ENCODE data around the gene TPM1.

The TPM1 gene

DNA sequence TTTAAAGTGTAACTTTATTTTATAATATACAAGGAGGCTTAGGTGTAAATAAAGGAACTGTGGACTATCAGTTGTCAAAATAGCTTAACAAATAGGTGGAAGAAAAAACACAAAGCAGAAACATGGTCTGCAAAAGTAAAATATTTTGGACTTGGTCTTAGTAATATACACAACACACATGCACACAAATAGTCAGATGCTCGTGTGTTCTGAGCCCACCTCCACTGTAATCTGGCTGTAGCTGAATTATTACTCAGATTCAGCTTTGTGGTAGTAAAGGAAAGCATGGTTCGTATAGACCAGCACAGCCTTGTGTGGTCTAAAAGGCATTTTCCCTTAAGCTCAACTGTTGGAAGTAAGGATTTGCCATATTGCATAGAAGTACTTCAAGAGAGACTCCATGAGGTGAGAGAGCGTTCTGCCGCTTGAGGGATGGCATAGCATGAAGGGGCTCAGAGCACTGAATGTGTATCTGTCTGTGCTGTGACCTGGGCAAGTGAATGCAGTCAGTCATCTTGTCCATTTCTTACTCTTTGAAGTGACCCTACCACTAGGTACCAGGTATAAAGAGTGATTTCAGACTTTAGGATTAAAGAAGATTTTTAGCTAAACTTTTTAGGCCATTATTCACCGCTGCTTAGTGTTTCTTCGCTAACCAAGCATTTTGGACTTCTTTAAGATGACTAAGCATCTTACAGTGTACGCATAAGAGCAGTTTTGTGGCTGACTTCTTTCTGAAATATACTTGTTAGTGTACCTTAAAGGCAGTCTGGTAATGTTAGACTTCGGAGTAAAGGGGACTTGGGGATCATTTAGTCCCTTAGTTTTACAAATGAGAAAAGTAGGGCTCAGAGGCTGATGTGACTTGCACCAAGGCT, 15.2 kb downstream of the TPM1 start:
- no peak for DNase-seq

DNA sequence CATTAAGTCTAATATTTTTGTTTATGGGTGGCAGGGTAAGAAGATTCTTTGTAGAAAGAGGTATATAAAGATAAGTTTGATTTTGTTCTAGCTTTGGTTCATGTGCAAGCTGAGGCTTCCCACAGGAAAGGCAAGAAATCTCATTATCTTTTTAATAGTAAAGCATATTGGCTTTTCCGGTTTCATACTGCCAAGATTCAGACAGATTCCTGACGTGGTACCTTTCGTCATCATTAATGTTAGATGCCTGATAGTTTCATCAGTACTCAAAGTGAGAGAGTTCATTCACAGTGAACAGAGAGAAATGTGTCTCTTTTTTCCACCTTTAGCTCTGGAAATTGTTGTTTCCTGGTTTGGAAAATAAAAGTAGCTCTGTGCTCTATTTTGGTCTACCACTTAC, 16.5 kb downstream of the TPM1 start:
- no peak for DNase-seq

DNA sequence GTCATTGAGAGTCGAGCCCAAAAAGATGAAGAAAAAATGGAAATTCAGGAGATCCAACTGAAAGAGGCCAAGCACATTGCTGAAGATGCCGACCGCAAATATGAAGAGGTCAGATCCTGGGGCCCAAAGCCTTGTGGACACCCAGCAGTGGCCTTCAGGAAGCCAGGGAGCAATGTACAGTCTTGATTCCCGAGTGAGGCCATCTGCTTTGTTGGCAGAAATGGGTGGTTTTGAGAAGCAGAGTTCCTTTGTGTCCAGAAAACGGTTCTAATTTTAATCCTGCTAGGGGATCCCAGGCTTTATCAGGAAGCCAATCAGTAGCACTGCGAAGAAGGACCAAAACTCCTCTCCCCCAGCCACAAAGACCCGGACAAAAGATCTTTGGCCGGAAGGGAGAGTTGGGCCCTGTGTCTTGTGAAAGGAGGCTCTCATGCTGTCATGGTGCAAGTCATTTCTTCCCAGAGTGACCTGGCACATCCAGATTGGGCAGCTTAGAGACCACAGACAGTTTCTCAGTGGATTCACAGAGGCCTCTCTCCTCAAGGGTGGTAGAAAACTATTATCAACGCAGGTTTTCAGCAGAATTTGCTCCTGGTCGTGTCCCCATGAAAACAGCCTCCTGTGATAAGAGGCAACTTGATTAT, 17.1 kb downstream of the TPM1 start:
- DNase-seq: no peak

DNA sequence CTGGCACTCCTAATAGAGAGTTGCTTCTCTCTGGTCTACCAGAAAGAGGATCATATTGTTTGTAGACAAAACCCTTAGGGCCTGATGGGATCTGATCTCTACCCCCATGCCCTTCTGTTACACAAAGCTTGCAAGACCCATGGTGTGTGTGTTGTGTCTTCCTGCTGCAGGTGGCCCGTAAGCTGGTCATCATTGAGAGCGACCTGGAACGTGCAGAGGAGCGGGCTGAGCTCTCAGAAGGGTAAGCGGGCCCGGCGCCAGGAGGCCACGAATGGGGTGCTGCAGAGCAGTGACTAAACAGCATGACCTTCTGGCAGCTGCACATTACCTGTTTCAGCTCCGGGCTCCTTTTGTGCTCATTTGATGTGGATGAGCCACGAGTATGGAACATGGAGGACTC, 18.2 kb downstream of the TPM1 start:
- no peak for DNase-seq

DNA sequence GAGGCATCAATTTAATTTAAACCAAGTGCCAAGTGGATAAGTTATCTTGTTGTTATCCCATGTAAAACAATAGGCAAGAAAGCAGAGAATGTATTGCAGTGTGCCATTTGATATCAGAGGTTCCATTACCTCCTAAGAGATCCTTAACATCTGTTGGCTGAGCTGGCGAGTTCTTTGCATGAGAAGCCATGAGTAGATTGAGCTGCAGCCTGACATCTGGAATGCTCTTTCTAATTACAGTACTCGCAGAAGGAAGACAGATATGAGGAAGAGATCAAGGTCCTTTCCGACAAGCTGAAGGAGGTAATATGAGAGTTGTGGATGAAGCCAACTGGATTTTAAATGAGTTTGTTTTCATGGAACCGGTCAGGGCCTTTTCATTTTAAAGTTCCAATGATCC, 19.4 kb downstream of the TPM1 start:
- no peak for DNase-seq

DNA sequence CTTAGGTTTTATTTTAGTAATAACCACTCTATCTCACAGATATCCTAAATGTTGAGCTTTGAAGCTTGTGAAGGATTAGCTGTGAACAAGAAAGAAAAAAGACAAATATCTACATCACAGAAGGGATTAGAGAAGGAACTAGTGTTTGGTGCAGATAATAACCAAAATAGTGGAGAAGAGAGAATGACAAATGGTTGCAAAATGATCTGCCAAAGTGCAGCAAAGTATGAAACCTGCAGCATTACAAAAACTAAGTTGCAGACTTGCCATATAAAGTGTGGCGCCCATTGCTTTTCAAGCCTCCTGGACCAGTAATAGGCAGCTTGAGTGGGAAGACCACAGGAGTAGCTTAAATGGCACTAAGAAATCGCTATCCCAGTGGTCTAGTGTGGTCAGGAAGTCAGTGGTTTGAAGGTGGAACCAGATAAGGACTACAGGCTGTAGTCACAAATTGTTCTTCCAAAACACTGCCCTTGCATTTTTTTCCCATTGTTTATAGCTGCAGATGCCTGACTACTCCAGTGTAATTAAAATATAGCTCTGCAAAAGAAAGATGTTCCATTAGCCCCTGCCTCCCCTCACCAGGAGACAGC, 20.7 kb downstream of the TPM1 start:
- no peak for DNase-seq

DNA sequence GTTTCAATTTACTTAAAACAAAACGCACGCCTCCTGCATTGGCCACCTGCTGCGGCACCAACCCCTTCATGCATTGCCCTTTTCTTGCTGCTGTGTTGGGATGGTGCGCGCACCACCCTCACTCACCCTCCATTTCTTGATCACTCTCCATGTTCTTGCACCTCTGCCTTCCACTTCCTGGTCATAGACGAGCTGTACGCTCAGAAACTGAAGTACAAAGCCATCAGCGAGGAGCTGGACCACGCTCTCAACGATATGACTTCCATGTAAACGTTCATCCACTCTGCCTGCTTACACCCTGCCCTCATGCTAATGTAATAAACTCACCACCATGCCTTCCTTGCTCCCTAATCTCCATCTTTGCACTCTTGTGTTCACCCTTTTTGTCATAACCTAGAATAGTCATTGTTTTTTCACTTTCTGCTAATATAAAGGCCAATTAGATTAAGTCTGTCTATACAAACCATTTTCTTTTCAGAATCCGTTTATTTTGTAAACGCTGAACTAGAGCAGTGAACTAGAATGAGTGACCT, 21.4 kb downstream of the TPM1 start:
- DNase-seq: no peak

DNA sequence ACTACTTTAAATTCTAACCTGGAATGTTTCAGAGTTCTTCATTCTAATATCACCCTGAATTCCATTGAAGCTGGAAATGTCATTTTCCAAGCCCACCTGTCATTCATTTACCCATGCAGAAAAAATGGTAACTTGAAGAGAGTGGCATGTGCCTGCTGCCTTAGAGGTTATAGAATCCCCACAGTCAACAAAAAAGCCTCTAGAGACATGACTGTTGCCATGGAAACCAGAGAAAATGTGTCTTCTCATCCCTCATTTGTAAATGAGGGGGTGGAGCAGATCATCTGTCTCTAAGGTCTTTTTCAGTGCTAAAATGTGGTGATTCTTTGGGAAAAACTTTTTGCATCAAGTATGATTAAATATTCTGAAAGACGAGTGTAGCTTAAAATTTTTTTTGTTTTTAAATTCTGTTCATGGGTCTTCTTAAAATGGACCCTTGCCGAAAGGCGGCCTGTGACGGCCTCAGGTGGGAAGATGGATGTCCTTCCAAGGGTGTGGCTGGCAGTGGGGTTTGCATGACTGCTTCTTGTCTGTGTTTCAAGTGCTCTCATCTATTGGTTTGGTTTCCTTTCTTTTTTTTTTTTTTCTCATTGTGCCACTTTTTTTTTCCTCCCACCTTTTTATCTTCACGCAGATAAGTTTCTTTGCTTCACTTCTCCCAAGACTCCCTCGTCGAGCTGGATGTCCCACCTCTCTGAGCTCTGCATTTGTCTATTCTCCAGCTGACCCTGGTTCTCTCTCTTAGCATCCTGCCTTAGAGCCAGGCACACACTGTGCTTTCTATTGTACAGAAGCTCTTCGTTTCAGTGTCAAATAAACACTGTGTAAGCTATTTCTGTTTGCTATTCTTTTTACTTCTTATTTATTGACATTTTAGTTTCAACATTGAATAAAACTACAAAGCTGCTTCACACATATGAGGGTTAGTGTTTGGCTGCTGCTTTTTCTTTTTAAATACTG, 23.0 kb downstream of the TPM1 start:
- no peak for DNase-seq

DNA sequence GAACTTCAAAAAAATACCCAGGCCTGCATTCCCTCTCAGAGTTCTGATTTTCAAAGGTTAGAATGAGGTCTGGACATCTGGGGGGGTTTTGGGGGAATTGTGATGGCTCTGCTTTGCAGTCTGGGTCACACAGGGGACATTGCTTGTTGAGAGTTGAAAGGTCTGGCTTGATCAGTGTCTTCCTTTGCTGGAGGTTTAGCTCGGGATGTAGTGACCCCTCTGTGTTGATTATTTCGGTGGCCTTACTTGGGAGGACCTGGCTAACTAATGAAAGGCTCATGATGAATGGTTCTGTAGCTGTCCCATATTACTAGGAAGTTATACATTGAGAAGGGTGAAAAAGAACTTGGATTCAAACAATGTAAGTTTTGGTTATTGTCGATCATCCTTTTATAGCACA, 23.7 kb downstream of the TPM1 start:
- DNase-seq: no peak

DNA sequence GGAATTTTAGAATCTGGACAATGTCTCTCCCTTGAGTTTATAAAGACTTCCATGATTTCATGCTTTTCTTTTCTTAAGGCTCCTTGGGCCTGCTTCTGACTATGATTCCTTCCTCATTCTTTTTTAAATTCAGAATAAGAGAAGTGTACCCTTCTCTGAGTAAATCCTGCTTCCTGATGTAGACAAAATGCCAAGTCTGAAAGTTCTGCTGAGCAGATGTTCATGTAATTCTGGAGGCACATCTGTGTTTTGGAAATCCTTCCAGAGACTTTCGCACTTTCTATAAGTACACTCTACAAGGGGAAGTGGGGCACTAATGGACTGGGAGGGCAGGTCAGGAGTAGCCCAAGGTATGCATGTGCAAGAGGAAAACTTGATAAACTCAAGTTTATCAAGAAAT, 24.8 kb downstream of the TPM1 start:
- no peak for DNase-seq

DNA sequence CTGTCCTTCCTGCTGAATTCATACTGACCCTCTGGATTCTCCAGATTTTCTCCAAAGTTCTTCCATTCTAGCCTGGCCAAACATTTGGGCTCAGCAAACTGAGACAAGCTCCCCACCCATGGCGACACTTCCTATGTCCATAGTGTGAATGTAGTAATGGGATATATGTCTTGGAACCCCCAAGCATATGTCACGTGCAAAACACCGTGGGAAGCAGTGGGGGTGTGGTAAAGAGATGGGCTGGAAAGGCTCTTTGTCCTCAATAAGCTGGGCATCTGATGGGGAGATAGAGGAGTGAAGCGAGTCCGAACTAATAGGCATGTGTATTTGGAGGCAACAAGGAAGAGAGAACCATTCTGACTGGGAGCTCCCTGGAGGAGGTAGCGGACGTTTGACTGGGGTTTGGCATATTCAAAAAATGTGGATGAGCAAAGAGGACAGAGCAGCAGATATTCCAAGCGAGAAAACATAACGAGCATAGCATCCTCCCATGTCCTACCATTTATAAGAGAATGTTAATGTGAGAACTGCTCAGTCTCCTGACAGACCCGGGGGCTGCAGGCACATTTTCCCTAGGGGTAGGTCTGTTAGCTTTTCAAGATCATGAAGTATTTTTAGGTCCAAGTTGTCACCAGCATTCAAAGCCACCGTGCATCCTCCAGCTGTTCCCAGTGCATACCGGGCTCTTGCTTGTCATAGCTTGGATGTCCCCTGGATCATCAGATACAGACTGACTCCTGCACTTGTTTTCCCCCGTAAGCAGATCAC, 25.6 kb downstream of the TPM1 start:
- no peak for DNase-seq

DNA sequence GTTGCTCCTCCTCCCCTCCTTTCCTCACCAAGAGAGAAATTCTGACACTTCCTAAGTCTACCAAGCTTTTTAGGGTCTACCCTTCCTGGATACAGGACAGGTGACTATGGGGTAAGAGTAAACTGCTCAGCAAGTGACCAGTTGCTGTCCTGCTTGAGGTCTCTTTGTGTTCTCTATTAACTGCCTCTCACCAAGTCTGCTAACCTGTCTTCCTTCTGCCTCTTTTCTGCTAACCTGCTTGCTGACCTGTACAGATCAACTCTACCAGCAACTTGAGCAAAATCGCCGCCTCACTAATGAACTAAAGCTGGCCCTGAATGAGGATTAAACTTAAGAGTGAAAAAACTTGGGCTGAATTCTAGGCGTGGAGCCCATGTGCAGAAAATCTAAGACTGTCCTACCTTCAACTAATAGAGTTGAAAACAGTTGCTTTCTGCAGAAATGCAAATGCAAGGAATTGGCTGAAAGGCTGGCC, 27.1 kb downstream of the TPM1 start:
- no peak for DNase-seq

DNA sequence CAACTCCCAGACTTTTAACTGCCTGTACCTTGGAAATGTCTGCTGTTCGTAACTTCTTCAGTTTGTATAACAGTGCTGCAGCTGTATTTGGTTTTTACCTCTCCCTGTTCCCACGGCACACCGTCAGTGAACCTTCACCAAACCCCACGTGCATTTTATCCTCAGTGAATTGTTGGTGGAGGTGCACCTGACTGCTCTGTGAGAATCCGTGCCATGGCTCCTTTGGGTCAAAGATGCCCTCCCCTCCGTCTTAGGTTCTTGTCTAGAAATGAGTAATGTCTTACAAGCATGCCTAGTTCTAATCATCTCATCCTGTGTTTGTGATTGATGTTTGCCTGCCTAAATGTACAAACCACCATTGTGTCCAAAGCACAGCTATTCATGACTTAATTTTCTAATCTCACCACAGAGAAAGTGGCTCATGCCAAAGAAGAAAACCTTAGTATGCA, 28.2 kb downstream of the TPM1 start:
- no peak for DNase-seq

DNA sequence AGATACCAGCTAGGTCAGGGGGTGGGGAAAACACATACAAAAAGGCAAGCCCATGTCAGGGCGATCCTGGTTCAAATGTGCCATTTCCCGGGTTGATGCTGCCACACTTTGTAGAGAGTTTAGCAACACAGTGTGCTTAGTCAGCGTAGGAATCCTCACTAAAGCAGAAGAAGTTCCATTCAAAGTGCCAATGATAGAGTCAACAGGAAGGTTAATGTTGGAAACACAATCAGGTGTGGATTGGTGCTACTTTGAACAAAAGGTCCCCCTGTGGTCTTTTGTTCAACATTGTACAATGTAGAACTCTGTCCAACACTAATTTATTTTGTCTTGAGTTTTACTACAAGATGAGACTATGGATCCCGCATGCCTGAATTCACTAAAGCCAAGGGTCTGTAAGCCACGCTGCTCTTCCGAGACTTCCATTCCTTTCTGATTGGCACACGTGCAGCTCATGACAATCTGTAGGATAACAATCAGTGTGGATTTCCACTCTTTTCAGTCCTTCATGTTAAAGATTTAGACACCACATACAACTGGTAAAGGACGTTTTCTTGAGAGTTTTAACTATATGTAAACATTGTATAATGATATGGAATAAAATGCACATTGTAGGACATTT, 28.9 kb downstream of the TPM1 start:
- no peak for DNase-seq

DNA sequence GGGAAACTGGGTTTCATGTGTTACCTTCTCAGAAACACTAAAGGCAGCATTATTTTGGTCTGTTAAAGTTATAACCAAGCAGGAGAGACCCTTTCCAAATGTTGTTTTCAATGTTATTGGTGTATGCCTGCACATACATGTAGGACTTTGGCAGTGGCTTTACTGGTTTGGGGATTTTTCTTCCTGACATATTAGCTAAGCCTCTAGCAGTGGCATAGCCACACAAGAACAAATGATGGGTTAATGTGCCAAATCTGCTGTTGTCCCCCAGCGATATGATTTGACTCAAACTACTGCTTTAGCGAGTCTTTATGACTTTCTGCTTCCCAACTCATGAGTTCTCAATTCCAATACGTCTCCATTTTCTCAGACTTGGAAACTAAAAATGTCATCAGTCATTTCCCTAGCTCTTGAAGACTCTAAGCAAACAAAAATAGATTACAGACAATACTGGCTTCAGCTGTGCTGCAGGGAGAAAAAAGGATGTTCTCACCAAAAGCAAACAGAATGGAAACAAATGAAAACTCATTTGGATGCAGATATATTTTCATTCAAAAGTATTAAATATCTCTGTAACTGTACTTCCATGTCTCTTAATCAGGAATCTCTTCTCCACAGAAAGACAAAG, 29.6 kb downstream of the TPM1 start:
- no peak for DNase-seq

DNA sequence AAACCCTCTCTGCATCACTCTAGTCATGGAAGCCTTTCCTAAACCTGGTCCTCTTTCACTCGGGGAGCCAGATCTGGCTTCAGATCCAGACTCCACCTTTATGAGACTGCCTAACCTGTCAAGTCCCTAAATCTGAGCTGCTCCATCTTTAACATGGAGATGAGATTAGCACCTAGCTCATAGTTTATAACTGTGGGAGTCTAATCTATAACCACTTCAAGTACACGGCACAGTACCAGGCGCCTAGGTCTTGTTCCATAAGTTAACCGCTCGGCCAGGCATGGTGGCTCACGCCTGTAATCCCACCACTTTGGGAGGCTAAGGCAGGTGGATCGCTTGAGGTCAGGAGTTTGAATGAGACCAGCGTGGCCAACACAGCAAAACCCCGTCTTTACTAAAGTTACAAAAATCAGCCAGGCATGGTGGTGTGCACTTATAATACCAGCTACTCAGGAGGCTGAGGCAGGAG, 30.3 kb downstream of the TPM1 start:
- DNase-seq: no peak

DNA sequence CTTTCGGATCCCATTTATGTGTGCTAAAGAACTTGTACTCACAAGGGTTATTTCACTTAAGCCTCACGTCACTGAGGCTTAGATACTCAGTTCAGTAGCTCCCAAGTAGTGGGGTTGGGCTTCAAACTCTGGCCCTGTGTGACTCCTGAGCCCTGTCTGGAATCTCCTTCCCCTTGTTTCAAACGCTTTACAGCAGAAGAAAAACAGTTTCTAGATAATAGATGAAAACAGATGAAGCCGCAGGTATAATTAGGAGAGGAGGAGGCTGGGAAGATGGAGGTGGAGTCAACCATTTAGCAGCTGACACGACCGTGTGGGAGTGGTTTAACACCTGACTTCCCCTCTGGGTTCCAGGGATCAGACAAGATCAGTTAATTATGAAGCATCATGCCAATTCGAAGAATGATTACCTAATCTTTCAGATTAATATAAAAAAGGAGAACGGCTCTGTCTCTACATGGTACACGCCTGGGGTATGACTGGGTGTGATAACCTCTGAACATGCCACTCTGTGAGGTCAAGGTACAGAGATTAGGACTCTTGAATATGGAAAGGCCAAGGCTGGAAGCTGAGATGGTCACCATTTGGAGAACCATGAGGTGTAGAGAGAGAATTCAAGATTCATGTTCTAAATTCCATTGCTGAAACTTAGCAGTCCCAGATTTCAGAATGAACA, 31.1 kb downstream of the TPM1 start:
- DNase-seq: no peak

DNA sequence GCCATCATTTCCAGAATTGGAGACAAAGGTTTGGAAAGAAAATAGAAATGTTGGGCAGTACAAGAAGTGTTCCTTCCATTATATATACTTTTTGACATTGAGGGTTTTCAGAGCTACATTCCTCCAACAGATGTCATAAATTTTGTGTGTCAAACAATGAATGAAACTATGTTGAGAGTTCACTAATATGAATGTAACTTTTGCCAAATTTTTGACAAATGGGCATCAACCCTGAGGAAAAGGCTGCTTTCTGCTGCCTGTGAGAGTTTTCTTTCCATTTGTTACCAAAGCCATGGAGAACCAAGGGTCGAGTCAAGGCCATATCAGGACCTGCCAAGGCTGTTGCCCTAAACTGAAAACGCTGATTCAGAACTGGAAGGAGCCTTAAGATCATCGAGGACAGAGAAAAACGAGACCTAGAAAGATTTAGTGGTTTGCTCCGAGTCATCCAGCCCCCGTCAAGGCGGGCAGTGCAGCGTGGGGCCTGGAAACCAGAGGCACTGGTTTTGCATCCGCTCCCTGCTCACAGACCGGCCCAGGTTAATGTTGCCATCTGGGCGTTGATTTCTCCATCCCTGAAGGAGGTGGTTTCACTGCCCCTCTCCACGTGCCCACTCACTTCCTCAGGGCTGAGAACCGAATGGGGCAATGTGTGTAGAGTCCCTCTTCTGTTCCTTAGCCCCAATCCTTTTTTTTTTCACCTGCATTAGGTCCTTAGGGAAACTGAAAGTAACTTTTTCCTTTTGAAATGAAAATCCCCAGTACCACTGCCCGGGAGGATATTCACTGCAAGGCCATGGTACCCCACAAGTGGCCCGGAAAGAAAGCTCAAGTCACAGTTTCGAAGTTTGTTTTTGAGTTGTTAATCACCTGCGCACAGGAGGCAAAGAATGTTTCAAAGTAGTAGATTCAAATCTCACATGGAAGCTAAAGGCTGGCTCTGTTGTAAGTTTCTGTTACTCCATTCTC, 32.8 kb downstream of the TPM1 start:
- no peak for DNase-seq

Measured in activated CD8-positive, alpha-beta memory T cell treated with anti-CD3 and anti-CD28 coated beads, Interleukin-2, amount 50 U/mL, for 4 hours (primary cell).